Mesodermal cell (in vitro differentiated cells): ENCODE measurements around the gene EN1.

Experiments used
- H3K27ac ChIP-seq: 2 replicates; pipeline ENCODE4 v1.7.0; 2013; ENCODE audit warnings: mild to moderate bottlenecking, low read depth, low read length, moderate library complexity; ENCODE audit not compliant: severe bottlenecking
- H3K36me3 ChIP-seq: 2 replicates; pipeline ENCODE4 v1.7.1; 2013; ENCODE audit warnings: mild to moderate bottlenecking, low read length, moderate library complexity; ENCODE audit not compliant: control insufficient read depth, insufficient read depth
- H3K4me1 ChIP-seq: one replicate; pipeline ENCODE4 v1.7.1; 2013; ENCODE audit warnings: mild to moderate bottlenecking, low read length; ENCODE audit not compliant: insufficient read depth, control insufficient read depth, poor library complexity, severe bottlenecking
- H3K4me3 ChIP-seq: 2 replicates; pipeline ENCODE4 v1.7.0; 2013; ENCODE audit warnings: low read length, control low read depth, mild to moderate bottlenecking; ENCODE audit not compliant: insufficient read depth, poor library complexity, severe bottlenecking; ENCODE audit errors: extremely low read depth
- H3K9me3 ChIP-seq: 2 replicates; pipeline ENCODE4 v1.7.1; 2013; ENCODE audit warnings: mild to moderate bottlenecking, low read length, moderate library complexity; ENCODE audit not compliant: control insufficient read depth
- WGBS, 2 experiments: methylation state at CpG; one replicate each; pipeline ENCODE4 v1.1.5; 2013; ENCODE audit warnings: missing lambda C conversion rate in 2 of 2; ENCODE audit not compliant: insufficient coverage in 2 of 2; 5-methylcytosine and 5-hydroxymethylcytosine counted together

Gene EN1

DNA sequence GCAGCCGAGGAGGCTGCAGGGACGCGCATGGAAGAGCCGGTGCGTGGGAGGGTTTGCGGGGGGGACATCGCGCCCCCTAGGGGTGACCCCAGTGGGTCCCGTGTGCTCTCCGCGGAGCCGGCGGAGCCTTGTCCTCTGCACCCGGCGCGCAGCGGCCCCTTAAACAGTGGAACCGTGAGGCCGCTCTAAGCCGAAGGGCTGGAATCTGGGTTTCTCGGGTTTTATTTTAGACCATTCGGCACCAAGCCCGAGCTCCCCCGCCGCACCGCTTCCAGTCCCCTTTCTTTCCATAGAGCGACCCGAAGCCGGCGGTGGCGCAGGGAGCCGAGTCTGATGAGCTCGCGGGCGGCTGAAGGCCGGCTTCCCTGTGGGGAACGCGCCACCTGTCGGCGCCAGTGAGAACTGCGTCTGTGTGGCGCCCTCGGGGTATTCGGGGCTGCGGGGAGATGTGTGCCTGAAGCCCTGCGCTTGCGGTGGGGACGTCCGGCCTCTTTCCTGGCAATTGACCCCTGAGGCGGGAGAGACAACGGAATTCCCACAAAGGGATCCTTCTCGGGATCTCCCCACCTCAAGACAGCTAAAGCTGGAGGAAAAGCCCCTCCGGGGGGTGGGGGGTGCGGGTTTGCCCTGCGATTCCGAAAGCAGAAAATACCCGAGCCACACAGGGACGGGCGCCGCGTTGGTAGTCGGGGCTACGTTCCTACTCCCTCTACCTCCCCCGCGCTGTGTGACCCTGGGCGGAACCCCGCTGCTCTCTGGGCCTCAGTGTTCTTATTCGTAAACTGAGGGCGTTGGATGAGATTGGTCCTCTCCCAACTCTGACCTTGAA is 8.2 kb upstream of the EN1 start:
- Histone ChIP-seq H3K9me3 (no peaks in the 10 kb centered on the region), H3K4me3 (peak overlapping the region; percentile 28), H3K36me3 (no peaks in the 10 kb centered on the region), H3K4me1 (peaks cover 8% of the 10 kb centered on the region), H3K27ac (no peak overlapping the region)
- 1 to 3% methylated on average over 41 to 49 of the region's 69 CpGs for WGBS, 2 experiments

DNA sequence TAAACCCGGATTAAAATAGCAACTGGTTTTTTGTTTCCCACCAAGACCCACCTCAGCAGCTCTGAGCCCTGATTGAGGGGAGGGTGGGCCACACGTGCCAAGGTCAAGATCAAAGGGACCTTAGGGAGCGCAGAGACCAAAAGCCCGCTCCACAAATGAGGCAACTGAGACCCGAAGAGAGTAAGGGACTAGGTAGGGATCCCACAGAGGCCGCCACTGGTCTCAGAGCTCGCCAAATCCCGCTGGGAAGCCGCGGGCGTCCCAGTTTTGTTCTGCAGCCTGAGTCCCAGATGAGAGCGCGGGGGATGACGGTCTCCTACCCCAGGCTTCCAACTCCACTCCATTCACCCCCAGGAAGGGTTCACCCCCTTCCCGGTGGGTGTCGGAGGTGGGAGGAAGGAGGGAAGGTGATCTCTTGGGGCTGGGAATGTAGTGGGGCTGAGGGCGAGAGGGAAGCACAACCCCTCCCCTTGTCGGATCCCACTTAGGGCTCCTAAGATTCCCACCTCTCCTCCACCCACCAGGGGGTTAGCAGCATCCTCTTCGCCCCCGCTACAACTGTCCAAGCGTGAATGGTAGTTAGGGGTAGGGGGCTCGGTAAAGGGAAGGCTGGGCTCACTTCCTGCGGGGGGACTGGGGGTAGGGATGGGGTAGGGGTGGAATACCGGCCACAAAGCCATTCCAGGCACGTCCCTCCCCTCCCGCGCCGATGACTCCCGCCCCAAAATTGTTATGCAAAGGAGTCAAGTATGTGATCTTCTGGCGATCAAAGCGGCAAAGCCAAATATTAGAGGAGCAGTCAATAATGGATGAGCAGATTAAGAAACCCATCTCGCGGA is 7.3 kb upstream of the EN1 start:
- WGBS, 2 experiments = 0% methylated on average over 6 to 9 of the region's 33 CpGs
- Histone ChIP-seq H3K36me3 (no peaks in the 10 kb centered on the region), H3K4me1 (peaks cover 8% of the 10 kb centered on the region), H3K27ac (no peak overlapping the region), H3K9me3 (no peaks in the 10 kb centered on the region), H3K4me3 (no peak overlapping the region)

DNA sequence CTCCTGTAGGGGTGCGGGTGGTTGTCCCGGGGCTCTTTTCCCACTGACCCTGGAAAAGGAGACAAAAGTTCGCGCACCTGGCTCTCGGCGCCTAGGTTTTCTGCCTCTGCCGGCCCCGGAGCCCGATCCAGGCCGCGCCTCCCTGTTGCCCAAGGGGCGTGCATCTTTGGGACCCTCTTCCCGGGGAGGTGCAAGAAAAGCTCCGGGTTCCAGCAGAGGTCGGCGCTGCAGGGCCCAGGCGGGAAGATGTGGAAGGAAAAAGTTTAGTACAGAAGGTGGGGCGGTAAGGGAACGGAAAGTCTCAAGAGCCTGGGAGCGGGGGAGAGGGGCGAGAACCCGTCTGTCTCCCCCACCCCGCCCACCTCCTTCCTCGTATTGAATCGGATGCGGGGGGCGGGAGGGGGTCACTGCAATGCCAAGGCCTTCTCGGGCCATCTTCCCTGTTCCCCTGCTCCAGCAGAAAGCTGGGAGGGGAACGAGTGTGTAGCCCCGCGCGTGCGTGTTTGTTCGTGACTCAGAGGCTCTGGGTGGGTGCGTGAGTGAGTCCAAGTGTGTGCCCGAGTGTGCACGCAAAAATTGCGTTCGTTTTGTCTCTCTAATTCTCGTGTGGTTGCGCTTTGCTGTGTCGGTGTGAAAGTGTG is 6.3 kb upstream of the EN1 start:
- WGBS, 2 experiments = 1 to 2% methylated on average over 24 to 30 of the region's 42 CpGs
- no peak overlapping the region for H3K4me3 ChIP-seq
- no peak overlapping the region for H3K27ac ChIP-seq
- peaks cover 8% of the 10 kb centered on the region for H3K4me1 ChIP-seq
- H3K36me3 ChIP-seq = no peaks in the 10 kb centered on the region
- no peaks in the 10 kb centered on the region for H3K9me3 ChIP-seq

DNA sequence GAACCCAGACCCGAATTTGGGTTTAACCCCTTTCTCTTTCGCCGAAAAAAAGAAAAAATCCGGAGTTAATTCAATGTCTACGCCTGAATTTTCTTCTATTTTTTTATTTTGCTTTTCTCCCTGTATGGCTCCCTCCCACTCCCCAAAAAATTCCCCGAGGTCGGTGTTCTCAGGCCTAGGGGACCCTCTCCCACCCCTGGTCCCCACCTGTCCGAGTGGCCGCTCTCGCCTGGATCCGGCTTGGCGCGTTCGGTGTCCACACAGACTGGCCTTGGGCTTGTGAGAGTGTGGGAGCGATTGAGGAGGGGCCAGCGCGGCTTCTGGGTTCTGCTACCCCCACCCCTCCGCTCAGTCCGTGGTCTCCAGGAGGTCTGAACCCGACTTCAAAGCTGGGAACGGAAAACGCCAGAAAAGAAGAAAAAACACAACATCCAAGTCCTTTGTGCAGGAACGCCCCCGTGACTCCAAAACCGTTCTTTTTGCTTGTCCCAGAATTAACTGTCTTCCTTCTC is 5.7 kb upstream of the EN1 start:
- Histone ChIP-seq H3K4me3 (no peak overlapping the region), H3K36me3 (no peaks in the 10 kb centered on the region), H3K9me3 (no peaks in the 10 kb centered on the region), H3K4me1 (peaks cover 8% of the 10 kb centered on the region), H3K27ac (no peak overlapping the region)
- WGBS, 2 experiments = 0 to 3% methylated on average over 12 to 14 of the region's 25 CpGs

DNA sequence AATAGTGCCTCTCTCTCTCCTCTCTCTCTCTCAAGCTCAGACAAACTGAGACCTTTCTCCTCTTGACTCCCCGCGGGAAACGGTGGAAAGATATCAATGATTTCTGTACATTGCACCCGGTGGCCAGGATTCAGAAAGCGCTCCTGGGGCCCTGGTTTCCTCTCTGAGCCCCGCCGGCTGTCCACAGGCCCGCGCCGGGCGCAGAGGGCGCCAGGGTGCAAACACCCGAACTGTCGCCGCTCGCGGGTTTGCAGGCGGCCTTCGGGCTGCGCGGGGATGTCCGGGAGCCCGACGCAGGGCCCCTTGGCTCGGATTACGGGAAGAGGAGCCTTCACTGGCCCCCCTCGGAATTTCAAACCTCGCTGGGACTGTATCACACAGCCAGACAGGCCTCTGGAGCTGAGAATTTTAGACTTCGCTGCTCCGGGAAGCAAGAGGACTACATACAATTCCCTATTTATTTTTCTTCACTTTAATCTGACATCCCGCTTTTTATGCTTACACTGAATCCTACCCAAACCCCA is 5.2 kb upstream of the EN1 start:
- WGBS, 2 experiments = 0 to 1% methylated on average over 24 to 31 of the region's 31 CpGs

DNA sequence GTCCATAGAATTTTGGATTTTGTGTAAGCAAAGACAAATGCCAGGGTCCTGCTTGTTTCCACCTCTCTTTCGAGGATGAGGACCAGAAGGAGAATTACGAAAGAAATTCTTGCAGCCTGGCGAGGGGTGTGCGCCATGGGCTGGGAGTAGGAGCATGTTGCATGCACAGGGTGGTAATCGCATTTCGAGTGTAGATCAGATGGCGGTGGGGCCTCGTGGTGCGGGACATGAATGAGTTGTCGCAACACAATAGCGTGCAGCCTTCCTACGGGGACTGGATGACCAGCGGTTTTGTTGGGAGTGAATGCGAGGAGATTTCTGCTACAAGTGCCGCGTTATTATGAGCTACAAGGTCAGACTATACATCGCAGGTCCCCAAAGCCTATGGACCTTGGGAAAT is 4.2 kb upstream of the EN1 start:
- 0 to 2% methylated on average over 10 to 15 of the region's 17 CpGs for WGBS, 2 experiments
- Histone ChIP-seq H3K9me3 (no peaks in the 10 kb centered on the region), H3K27ac (no peak overlapping the region), H3K4me3 (no peak overlapping the region), H3K4me1 (peaks cover 8% of the 10 kb centered on the region), H3K36me3 (no peaks in the 10 kb centered on the region)

More for the DNA sequence above, 5.2 kb upstream of the EN1 start:
- Histone ChIP-seq H3K4me3 (no peak overlapping the region), H3K4me1 (peaks cover 8% of the 10 kb centered on the region), H3K9me3 (no peaks in the 10 kb centered on the region), H3K36me3 (no peaks in the 10 kb centered on the region), H3K27ac (no peak overlapping the region)

DNA sequence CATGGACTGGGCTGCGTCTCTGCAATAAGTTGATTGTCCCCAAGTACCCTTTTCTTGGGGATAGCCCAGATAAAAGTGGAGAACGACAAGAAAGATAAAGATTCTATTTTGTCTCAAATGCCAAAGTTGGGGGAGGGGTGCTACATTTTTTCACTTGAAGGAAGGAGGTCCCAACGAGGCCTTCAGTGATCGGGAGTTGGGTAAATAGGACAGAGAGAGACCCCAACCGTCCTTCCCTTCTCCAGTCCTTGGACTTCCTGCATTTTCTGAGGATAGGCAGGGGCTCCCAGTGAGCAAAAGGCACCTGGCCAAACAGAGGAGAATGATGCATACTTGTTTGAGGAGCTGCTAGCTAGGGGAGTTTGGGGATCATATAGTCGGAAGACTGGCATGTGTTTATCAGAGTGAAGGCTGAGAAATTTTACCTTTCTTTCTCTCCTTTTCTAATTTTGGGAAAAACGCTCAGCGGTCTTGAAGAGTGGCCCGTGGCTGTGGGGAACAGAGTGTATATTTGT is 3.5 kb upstream of the EN1 start:
- H3K36me3 ChIP-seq = no peaks in the 10 kb centered on the region
- WGBS, 2 experiments = 0 to 8% methylated on average over 2 to 5 of the region's 9 CpGs
- no peaks in the 10 kb centered on the region for H3K9me3 ChIP-seq
- no peak overlapping the region for H3K27ac ChIP-seq
- peaks cover 11% of the 10 kb centered on the region for H3K4me1 ChIP-seq
- H3K4me3 ChIP-seq = no peak overlapping the region

DNA sequence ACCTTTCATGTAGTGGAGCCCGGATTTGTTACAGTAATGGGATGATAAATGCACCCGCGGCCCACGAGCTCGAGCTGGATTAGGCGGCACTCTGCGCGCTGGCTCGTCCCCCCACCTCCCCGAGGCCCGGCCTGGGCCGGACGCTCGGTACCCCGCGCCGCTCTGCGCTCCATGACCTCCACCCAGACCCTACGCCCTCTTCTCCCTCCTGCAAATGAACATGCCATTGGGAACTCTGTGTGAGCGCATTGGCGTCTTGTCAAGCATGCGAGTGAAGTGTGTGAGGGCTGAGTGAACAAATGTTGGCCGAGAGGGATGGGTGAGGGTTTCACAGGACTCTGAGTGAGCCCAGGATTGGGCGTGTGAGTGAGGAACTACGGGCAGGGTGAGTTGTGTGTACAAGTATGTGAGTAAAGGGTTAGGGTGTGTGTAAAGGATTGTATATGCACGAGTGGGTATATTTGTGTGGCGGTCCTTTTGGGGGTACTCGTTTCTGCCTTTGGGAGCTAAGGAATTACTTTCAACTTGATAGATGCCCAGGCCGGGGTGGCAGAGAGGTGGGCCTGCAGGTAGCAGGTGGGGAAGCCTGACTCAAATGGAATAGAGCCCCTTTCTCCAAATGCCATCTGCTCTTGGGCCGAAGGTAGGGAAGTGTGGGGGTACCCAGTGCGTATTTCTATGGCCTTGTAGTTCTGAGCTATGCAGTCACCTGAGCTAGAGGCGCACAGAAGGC is 2.9 kb upstream of the EN1 start:
- Histone ChIP-seq H3K36me3 (no peaks in the 10 kb centered on the region), H3K27ac (no peak overlapping the region), H3K9me3 (no peaks in the 10 kb centered on the region), H3K4me3 (no peak overlapping the region), H3K4me1 (peaks cover 11% of the 10 kb centered on the region)
- WGBS, 2 experiments = 2 to 4% methylated on average over 23 to 25 of the region's 32 CpGs

DNA sequence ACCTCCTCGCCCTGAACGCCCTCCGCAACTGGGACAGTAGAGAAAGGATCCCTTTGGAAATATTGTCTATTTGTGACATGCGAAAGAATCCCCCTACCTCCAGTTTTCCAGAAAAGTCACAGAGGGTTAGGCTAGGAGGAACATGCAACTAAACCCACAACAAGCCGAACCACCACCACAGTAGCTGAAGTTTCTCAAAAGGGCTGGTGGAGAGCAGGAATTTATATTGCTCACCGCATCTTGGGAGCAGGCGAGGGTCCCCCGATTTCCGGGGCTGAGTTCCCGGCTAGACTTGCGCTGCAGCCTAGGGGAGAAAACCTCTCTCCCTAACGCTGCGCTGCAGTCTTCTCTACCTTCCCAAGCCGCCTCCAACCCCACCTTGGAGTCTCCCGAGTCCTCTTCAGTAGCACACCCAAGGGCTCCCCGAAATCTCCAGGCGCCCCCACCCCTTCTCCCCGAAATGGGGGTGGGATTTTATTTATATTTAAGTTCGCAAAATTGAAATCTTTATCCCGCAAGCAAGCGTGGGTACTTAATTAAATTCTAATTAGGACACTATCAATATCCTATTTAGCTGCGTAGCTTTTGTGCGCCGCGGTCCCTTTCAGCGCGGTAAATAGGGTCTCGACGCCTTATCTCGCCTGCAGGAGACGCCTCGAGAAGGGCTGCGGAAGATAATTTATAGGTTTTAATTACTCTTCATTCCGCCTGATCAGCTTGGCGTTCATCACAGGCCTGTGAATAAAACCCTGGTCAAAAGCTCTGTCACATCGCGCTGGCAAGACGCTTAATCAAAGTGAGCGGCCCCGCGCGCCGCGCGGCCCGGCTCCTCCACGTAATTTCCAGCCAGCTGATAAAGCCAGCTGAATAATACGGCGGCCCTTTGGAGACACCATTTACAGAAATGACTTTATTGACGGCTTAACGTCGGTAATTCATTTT is 2.0 kb upstream of the EN1 start:
- peaks cover 7% of the 10 kb centered on the region for H3K4me1 ChIP-seq
- no peaks in the 10 kb centered on the region for H3K9me3 ChIP-seq
- WGBS, 2 experiments = 1 to 3% methylated on average over 25 to 31 of the region's 52 CpGs
- H3K27ac ChIP-seq = no peak overlapping the region
- H3K4me3 ChIP-seq = no peak overlapping the region
- H3K36me3 ChIP-seq = no peaks in the 10 kb centered on the region
